KOPT-K1 (cell line): ENCODE results near the gene KCNQ1.

Experiments
- H3K27ac ChIP-seq: fragments of 200-600 bp; sonication (generic); 2 replicates; pipeline ENCODE4 v1.5.1; 2016; ENCODE audit warnings: antibody characterized with exemption, mild to moderate bottlenecking, low read depth, low read length; ENCODE audit not compliant: poor library complexity, severe bottlenecking
- H3K36me3 ChIP-seq: fragments of 200-600 bp; sonication (generic); 2 replicates; pipeline ENCODE4 v1.5.1; 2017; ENCODE audit warnings: antibody characterized with exemption, mild to moderate bottlenecking, low read length, moderate library complexity; ENCODE audit not compliant: insufficient read depth
- H3K9me3 ChIP-seq: fragments of 200-600 bp; sonication (generic); 2 replicates; pipeline ENCODE4 v1.5.1; 2017; ENCODE audit warnings: antibody characterized with exemption, low read length, mild to moderate bottlenecking; ENCODE audit not compliant: insufficient read depth, poor library complexity, severe bottlenecking

Gene KCNQ1

GRCh38 chr11:2519517-2519861 is 74.7 kb downstream of the KCNQ1 start:
- Histone ChIP-seq H3K9me3 (no peaks in the 10 kb centered on the region), H3K36me3 (no peaks in the 10 kb centered on the region), H3K27ac (no peak overlapping the region)

DNA sequence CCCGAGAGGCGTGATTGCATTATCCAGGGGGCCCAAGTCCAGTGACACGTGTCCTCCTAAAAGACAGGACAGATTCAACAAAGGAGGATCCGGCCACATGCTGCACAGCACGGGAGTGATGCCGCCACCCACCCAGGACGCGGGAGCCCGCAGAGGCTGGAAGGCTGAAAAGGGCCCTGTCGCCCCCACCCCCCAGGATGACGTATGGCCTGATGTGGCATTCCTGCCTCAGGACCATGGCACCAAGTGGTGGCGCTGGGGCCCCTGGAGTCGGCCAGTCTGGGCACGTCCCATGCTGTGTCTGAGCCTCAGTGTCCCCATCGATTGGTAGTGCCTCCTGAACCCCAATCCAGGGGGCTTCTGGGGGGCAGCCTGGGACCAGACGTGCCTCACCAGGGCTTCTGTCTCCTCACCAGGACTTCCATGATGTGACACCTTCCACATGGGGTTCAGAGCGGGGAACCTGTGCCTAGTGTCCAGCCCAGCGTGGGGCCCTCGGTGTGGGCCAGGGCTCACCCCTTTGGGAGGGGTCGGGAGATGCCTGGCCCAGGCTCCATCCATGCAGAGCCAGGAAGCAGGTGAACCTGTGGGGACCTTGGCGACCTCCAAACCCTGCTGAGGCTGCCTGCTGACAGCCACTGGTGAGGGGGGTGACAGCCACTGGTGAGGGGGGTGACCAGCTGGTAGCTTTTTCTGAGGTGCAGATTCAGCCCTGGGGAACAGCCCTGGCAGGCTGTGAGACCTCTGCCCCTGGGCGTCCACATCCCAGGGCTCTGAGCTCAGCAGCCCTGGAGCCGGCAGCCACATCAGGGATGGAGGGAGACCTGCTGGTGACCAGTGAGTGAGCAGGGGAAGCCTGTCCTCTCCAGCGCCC is 75.3 kb downstream of the KCNQ1 start:
- Histone ChIP-seq H3K27ac (no peak overlapping the region), H3K9me3 (no peaks in the 10 kb centered on the region), H3K36me3 (no peaks in the 10 kb centered on the region)

DNA sequence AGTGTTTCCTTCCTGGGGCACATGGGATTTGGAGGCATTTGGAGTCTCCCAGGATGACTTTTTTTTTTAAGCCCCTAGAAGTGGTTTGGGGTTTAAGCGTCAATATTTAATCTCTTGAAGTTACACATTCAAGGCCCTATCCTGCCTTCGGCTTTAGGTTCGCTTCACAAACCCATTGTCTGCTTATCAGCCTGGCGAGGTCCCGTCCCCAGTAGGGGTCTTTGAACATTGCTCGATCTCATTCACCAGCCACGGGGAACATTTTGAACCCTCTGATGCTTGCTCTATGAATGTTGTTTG is 75.9 kb downstream of the KCNQ1 start:
- H3K27ac ChIP-seq = no peak overlapping the region
- no peaks in the 10 kb centered on the region for H3K36me3 ChIP-seq
- H3K9me3 ChIP-seq = no peaks in the 10 kb centered on the region

- H3K9me3 ChIP-seq = no peaks in the 10 kb centered on the region
- H3K36me3 ChIP-seq = no peaks in the 10 kb centered on the region
- no peak overlapping the region for H3K27ac ChIP-seq
Measured at GRCh38 chr11:2521081-2521732, 76.4 kb downstream of the KCNQ1 start.

GRCh38 chr11:2521733-2522630 is 77.2 kb downstream of the KCNQ1 start:
- Histone ChIP-seq H3K36me3 (no peaks in the 10 kb centered on the region), H3K27ac (no peak overlapping the region), H3K9me3 (no peaks in the 10 kb centered on the region)

GRCh38 chr11:2522631-2523255 is 77.9 kb downstream of the KCNQ1 start:
- Histone ChIP-seq H3K36me3 (no peaks in the 10 kb centered on the region), H3K27ac (no peak overlapping the region), H3K9me3 (no peaks in the 10 kb centered on the region)

DNA sequence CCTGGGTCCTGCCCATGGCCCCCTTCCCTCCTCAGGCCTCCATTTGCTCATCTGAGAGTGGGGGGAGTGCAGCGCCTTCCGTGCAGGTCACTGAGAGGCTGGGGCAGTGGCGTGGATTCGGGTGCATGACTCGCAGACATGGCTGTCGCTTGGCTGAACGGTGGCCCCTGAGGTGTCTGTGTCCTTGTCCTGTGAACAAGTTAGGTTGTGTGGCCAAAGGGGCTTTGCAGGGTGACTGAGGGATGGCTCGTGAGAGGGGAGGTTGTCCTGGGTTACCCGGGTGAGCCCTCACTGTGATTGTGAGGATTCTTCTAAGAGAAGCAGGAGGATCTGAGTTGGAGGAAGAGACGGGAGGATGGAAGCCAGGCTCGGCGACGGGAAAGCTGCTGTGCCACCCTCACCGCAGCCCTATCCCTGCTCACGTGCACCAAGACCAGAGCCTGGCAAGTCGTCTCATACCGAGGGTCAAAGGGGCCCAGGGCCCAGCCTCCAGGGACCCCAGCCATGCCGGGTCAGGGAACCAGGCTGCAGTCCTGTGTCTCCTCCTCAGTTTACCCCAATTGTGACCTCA is 79.1 kb downstream of the KCNQ1 start:
- no peaks in the 10 kb centered on the region for H3K36me3 ChIP-seq
- H3K27ac ChIP-seq = no peak overlapping the region
- no peaks in the 10 kb centered on the region for H3K9me3 ChIP-seq

DNA sequence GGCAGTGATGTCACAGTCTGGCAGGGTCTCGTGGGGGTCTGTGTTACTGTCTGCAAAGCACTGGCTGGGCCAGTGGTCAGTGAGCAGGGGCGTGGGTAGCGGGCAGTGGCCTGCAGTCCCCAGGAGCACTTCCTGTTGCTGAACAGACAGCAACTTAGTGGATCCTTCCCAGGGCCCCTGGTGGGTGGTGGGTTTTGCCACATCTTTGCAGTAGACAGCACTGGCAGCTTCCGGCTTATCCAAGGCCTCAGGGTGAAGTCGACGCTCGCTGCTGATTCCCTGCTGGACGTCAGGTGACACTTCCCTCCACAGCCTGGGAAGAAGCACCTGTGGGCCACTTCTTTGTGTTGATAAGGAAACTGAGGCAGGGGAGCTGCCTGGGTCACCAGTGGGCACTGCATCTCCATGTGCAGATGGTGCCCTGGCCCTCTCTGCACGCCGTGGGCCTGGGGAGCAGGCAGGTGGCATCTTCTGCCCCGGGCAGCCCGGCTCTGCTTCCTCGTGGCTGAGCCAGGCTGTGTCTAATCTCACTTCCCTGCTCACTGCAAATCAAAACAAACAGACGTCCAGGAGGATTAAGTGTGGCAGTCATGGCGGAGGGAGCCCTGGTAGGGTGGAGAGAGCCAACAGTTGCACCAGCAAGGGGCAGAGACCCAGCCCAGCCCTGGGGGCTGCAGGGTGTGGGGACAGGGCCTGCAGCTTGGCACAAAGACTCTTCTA is 79.8 kb downstream of the KCNQ1 start:
- H3K36me3 ChIP-seq = no peaks in the 10 kb centered on the region
- no peaks in the 10 kb centered on the region for H3K9me3 ChIP-seq
- H3K27ac ChIP-seq = no peak overlapping the region

- H3K36me3 ChIP-seq = no peaks in the 10 kb centered on the region
- H3K27ac ChIP-seq = no peak overlapping the region
Measured at GRCh38 chr11:2525166-2525861, 80.5 kb downstream of the KCNQ1 start.

GRCh38 chr11:2525941-2526807 is 81.4 kb downstream of the KCNQ1 start:
- Histone ChIP-seq H3K36me3 (no peaks in the 10 kb centered on the region), H3K27ac (no peak overlapping the region), H3K9me3 (no peaks in the 10 kb centered on the region)

More at GRCh38 chr11:2525166-2525861, 80.5 kb downstream of the KCNQ1 start:
- no peaks in the 10 kb centered on the region for H3K9me3 ChIP-seq

DNA sequence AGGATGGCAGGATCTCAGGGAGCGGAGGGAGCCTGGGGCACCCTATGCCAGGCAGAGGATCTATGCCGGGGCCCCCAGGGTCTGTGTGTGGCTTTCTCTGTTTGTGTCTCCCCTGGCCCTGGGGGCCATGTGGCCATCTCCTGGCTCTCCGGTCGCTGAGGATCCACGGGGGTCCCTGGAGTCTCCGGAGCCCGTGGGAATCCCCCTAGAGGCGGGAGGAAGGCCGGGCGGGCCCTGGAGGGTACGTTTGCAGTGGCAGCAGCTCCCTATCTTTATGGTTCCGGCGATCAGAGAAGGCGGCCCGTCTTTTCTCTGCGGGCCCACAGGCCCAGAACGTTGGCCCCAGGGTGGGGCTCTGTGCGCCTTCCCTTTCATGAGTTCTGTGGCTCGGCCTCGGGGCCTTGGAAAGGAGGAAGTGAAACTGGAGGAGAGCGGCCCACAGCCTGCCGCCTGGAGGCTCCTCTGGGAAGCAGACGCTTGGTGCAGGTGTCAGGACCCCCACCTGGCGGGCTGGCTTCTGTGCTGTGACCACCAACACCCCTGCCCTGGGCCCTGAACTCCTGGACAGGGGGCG is 82.1 kb downstream of the KCNQ1 start:
- Histone ChIP-seq H3K36me3 (no peaks in the 10 kb centered on the region), H3K27ac (no peak overlapping the region), H3K9me3 (no peaks in the 10 kb centered on the region)

DNA sequence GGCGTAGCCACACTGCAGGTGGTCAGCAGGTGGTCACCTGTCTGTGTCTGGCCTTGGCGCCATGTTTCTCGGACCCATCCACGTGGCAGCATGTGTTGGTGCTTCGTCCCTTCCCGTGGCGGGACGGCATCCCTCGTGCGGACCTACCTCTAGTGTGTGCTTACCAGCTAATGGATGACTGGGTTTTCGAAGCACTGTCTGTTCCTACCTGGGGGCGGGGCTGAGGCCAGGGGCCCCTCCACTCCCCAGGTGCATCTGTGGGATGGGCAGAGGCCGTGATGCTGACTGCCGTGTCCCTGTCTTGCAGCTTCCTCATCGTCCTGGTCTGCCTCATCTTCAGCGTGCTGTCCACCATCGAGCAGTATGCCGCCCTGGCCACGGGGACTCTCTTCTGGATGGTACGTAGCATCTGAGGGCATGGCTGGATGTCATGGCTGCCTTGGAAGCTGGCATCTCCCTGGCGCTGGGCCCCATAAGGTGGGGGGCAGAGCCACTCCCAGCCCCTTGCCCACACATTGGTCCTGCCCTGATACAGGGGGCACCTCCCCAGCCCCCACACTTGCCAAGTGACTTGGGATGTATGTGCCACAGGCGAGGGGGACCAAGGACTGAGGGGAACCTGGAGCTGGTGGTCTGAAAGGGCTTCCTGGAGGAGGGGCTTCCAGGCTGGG is 82.9 kb downstream of the KCNQ1 start:
- Histone ChIP-seq H3K27ac (no peak overlapping the region), H3K9me3 (no peaks in the 10 kb centered on the region), H3K36me3 (no peaks in the 10 kb centered on the region)
